K562 (cell line): ENCODE data around the gene LRRIQ1. TPM values are rescaled to one million over a fixed set of nuclear protein-coding genes. Genes with fewer than 3 reads are reported as not detected.

Experiments
- ATAC-seq: fragments of 200-7000 bp; cut with Tn5 transposase; 3 replicates; pipeline ENCODE4 v1.9.1; 2020; ENCODE audit warnings: moderate library complexity
- BruUV-seq: library from RNA; stranded (reverse); fragments of 400-500 nt; replicated peaks from 2 replicates; lab custom pipeline; 2021; lab: Mats Ljungman, UMichigan
- CTCF ChIA-PET: fragments of 300-600 bp; formaldehyde crosslinking; extraction: SDS; loops from one replicate; lab custom pipeline; 2021; ENCODE audit warnings: low intra/inter-chr PET ratio; lab: Yijun Ruan, JAX
- POLR2A ChIA-PET: fragments of 300-600, 350-650 bp; sonication (Branson Sonifier 250); formaldehyde crosslinking; extraction: SDS; loops from one replicate; lab custom pipeline; 2021; ENCODE audit warnings: antibody characterized with exemption, inconsistent platforms; lab: Yijun Ruan, JAX
- DNase-seq, 4 experiments: peaks; one replicate each; pipeline versions ENCODE4 v3.0.0 to v3.0.0-alpha.2; 2011 to 2018; ENCODE audit warnings: low spot score in 3 of 4, mixed read lengths in 3 of 4; ENCODE audit errors: extremely low read depth in 1 of 4
- FAIRE-seq: peaks from 2 replicates; lab custom pipeline; 2011; peaks lifted over from hg19 to GRCh38; lab: Jason Lieb, UNC
- H2AFZ ChIP-seq: 2 replicates; pipeline ENCODE4 v1.6.0; 2011; ENCODE audit warnings: low read depth, low read length, control low read depth, inconsistent platforms
- H3K27ac ChIP-seq: fragments of 200-600 bp; 3 replicates; pipeline ENCODE4 v1.8.0; 2011; ENCODE audit warnings: low read depth, mild to moderate bottlenecking, control low read depth, inconsistent platforms, low read length, moderate library complexity, mixed read lengths; ENCODE audit errors: extremely low read depth
- H3K27me3 ChIP-seq, 2 experiments: fragments of 300-600 bp in 1 of 2; 2 replicates in 1 of 2; 3 replicates in 1 of 2; pipeline versions ENCODE4 v1.6.0 to v1.8.0; 2011; ENCODE audit warnings: inconsistent platforms in 2 of 2, low read length in 2 of 2, mild to moderate bottlenecking in 1 of 2, mixed read lengths in 1 of 2, moderate library complexity in 1 of 2; ENCODE audit not compliant: control insufficient read depth in 2 of 2, insufficient read depth in 2 of 2
- H3K36me3 ChIP-seq: fragments of 300-600 bp; 3 replicates; pipeline ENCODE4 v1.8.0; 2011; ENCODE audit warnings: mild to moderate bottlenecking, low read length, inconsistent platforms; ENCODE audit not compliant: control insufficient read depth, insufficient read depth
- H3K4me1 ChIP-seq, 2 experiments: fragments of 200-600 bp in 1 of 2; replicated peaks in 1 of 2; 2 replicates in 1 of 2; 3 replicates in 1 of 2; pipeline versions ENCODE4 v1.5.1 to v1.8.0; 2011; ENCODE audit warnings: inconsistent platforms in 2 of 2, low read length in 2 of 2, mild to moderate bottlenecking in 1 of 2, mixed read lengths in 1 of 2, moderate library complexity in 1 of 2; ENCODE audit not compliant: control insufficient read depth in 2 of 2, insufficient read depth in 2 of 2
- H3K4me2 ChIP-seq: 2 replicates; pipeline ENCODE4 v1.6.1; 2011; ENCODE audit warnings: low read length, control low read depth, inconsistent platforms, mixed read lengths; ENCODE audit not compliant: insufficient read depth
- H3K4me3 ChIP-seq: fragments of 200-600 bp; sonication (generic), shearing (Covaris generic); 2 replicates; pipeline ENCODE4 v1.5.1; 2016; ENCODE audit warnings: control low read depth, inconsistent platforms
- H3K79me2 ChIP-seq: fragments of 200-600 bp; 3 replicates; pipeline ENCODE4 v1.8.0; 2011; ENCODE audit warnings: low read length, inconsistent platforms; ENCODE audit not compliant: control insufficient read depth, insufficient read depth
- H3K9ac ChIP-seq, 2 experiments: 2 replicates each; pipeline versions ENCODE4 v1.6.0 to v1.6.1; 2011; ENCODE audit warnings: low read depth in 2 of 2, low read length in 2 of 2, control low read depth in 1 of 2, inconsistent platforms in 1 of 2, mild to moderate bottlenecking in 1 of 2, mixed read lengths in 1 of 2; ENCODE audit not compliant: insufficient read depth in 1 of 2
- H3K9me1 ChIP-seq: one replicate; pipeline ENCODE4 v1.6.0; 2011; ENCODE audit warnings: inconsistent platforms, mild to moderate bottlenecking, low read length, moderate library complexity; ENCODE audit not compliant: control insufficient read depth, insufficient read depth
- H3K9me3 ChIP-seq: replicated peaks from 2 replicates; pipeline ENCODE4 v1.5.1; 2011; ENCODE audit warnings: low read depth, low read length, inconsistent platforms; ENCODE audit not compliant: control insufficient read depth, insufficient read depth
- H4K20me1 ChIP-seq: replicated peaks from 2 replicates; pipeline ENCODE4 v1.6.1; 2011; ENCODE audit warnings: low read length, inconsistent platforms, mixed read lengths; ENCODE audit not compliant: control insufficient read depth, insufficient read depth
- ATF1 ChIP-seq, 2 experiments: fragments of 450-650 bp in 1 of 2; IDR thresholded peaks; 2 replicates each; pipeline ENCODE4 v1.6.1; 2016; ENCODE audit warnings: missing compliant biosample characterization in 1 of 2, missing genetic modification characterization in 1 of 2
- CREB1 ChIP-seq, 2 experiments: sonication (generic) in 1 of 2; formaldehyde crosslinking in 1 of 2; IDR thresholded peaks; 2 replicates each; pipeline versions ENCODE4 v1.6.1 to v1.8.0; 2012 to 2022; ENCODE audit warnings: inconsistent platforms in 1 of 2, mild to moderate bottlenecking in 1 of 2, missing genetic modification reagents in 1 of 2, moderate library complexity in 1 of 2
- CSDE1 ChIP-seq, 2 experiments: fragments of 450-650 bp; IDR thresholded peaks; 2 replicates each; pipeline ENCODE4 v1.6.1; 2016; ENCODE audit warnings: mild to moderate bottlenecking in 1 of 2
- EGR1 ChIP-seq: fragments of 450-650 bp; conservative IDR thresholded peaks from 2 replicates; pipeline ENCODE4 v1.6.1; 2017; ENCODE audit warnings: mild to moderate bottlenecking
- ILK ChIP-seq: fragments of 450-650 bp; IDR thresholded peaks from 2 replicates; pipeline ENCODE4 v1.6.1; 2016; ENCODE audit warnings: missing genetic modification characterization, low read depth, mild to moderate bottlenecking, missing compliant biosample characterization, moderate library complexity, borderline replicate concordance
- LCOR ChIP-seq: sonication (generic); formaldehyde crosslinking; IDR thresholded peaks from 2 replicates; pipeline ENCODE4 v1.8.0; 2022; ENCODE audit warnings: mild to moderate bottlenecking, missing genetic modification reagents
- MAFF ChIP-seq: IDR thresholded peaks from 2 replicates; pipeline ENCODE4 v1.6.1; 2012; ENCODE audit warnings: low read length, improper control_type of control experiment
- PTTG1 ChIP-seq: fragments of 450-650 bp; IDR thresholded peaks from 2 replicates; pipeline ENCODE4 v1.6.1; 2016; ENCODE audit warnings: low read depth, mild to moderate bottlenecking, missing genetic modification characterization, missing compliant biosample characterization
- RUNX1 ChIP-seq: sonication (generic); IDR thresholded peaks from 2 replicates; pipeline ENCODE4 v1.6.1; 2016; ENCODE audit warnings: antibody characterized with exemption, low read depth
- SMAD2 ChIP-seq: fragments of 150-350 bp; IDR thresholded peaks from 2 replicates; pipeline ENCODE4 v1.6.1; 2014; ENCODE audit warnings: low read depth, mild to moderate bottlenecking, low read length
- TEAD4 ChIP-seq, 2 experiments: sonication (generic) in 1 of 2; formaldehyde crosslinking in 1 of 2; IDR thresholded peaks; 2 replicates each; pipeline versions ENCODE4 v1.6.1 to v1.8.0; 2012 to 2022; ENCODE audit warnings: borderline replicate concordance in 1 of 2, inconsistent platforms in 1 of 2, low read length in 1 of 2, mild to moderate bottlenecking in 1 of 2, missing genetic modification reagents in 1 of 2
- USF2 ChIP-seq: sonication (generic); formaldehyde crosslinking; IDR thresholded peaks from 2 replicates; pipeline ENCODE4 v1.5.0; 2020; ENCODE audit warnings: missing genetic modification reagents
- WGBS: fragments of 100-300 bp; shearing (Covaris generic); methylation state at CpG from one replicate; pipeline ENCODE4 v1.1.6; 2016; ENCODE audit warnings: low coverage, mixed read lengths; ENCODE audit not compliant: insufficient coverage; ENCODE audit errors: missing lambda C conversion rate; 5-methylcytosine and 5-hydroxymethylcytosine counted together
- in situ Hi-C: fragments of 300-500 bp; cut with MboI; formaldehyde crosslinking; loops from 4 replicates; pipeline ENCODE4 v1.15.0; 2018; ENCODE audit warnings: inconsistent platforms, mixed read lengths
- intact Hi-C: fragments of 100-400 bp; cut with micrococcal nuclease; formaldehyde crosslinking; loops from 2 replicates; pipeline ENCODE4 v1.14.2; 2022
- polyA plus RNA-seq, 8 experiments: library from polyadenylated mRNA; depleted of rRNA in 4 of 8; stranded (reverse) in 5 of 8; unstranded in 3 of 8; fragments of >200 nt; fragmentation: Nextera tagmentation in 2 of 8; fragmentation: Illumina TruSeq in 1 of 8; extraction: Ambion mirVana in 2 of 8; extraction: Trizol in 1 of 8; gene quantifications; 2 replicates each; pipeline versions ENCODE4 v1.2.1 to v1.2.3, GENCODE V29; 2011 to 2014; ENCODE audit warnings: inconsistent platforms in 1 of 8, missing spikeins in 1 of 8
- total RNA-seq, 7 experiments: library from RNA; depleted of rRNA in 6 of 7; stranded (reverse); fragments of >200 nt in 6 of 7; fragmentation: Illumina TruSeq in 2 of 7; extraction: Trizol in 2 of 7; gene quantifications; 2 replicates each; pipeline versions ENCODE4 v1.2.1 to v1.2.3, GENCODE V29; 2011 to 2021; ENCODE audit warnings: low replicate concordance in 1 of 7

Gene LRRIQ1
- total and polyA plus RNA-seq, 9 of the 15 experiments (the other 6 are each of a cell fraction or from before 2014, with no cell fraction given), result not detected

DNA sequence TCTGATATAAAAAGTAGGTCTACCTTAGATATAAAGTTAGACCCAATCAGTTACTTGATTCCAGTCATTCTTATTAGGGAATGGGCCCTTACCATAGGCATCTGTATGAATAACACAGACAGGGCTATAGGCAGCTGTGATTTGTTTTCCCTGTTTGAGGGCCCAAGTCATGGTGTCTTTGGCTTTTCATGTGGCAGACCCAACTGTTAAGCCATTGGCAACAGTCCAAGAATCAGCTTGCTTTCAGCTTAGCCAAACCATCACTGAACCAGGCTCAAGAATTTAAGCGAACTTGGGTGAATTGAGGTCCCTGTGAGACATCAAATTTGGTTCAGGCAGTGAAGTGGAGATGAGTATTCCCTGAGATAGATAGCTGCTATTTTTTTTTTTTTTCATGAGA, 111.2 kb downstream of the LRRIQ1 start:
- Histone ChIP-seq H3K9ac (no peak overlapping the region), H3K9me3 (no peaks in the 10 kb centered on the region), H4K20me1 (no peaks in the 10 kb centered on the region), H3K27ac (no peak overlapping the region), H3K36me3 (no peaks in the 10 kb centered on the region), H3K4me1 (no peaks in the 10 kb centered on the region), H3K9me1 (no peaks in the 10 kb centered on the region), H3K79me2 (no peaks in the 10 kb centered on the region), H2AFZ (no peak overlapping the region), H3K4me2 (no peak overlapping the region), H3K4me3 (no peak overlapping the region), H3K27me3 (no peaks in the 10 kb centered on the region)
- POLR2A ChIA-PET, result no interaction called here
- TF ChIP-seq EGR1 (no peak), LCOR (no peak), ILK (tag) (no peak), RUNX1 (no peak), SMAD2 (no peak), PTTG1 (no peak), MAFF (no peak), TEAD4 (IDR thresholded peaks at IDR 0.05; ENCODE audit: low read length) (no peak), TEAD4 (CRISPR knock-in tag; IDR thresholded peaks at IDR 0.05; ENCODE audit: borderline replicate concordance) (no peak), ATF1 (CRISPR knock-in tag; IDR thresholded peaks at IDR 0.05) (no peak), ATF1 (tag; IDR thresholded peaks at IDR 0.05) (no peak), CREB1 (IDR thresholded peaks at IDR 0.05) (no peak), CREB1 (CRISPR knock-in tag; IDR thresholded peaks at IDR 0.05) (no peak), USF2 (no peak), CSDE1 (IDR thresholded peaks at IDR 0.05) (no peak)
- ATAC-seq, result no peak
- in situ Hi-C loops (no loop called here), intact Hi-C loops (no loop called here)
- FAIRE-seq, result no peak
- no peak for DNase-seq
- 0% methylated on average over 1 of the region's 1 CpG for WGBS
- CTCF ChIA-PET, result no interaction called here
- no TSS peak for BruUV-seq
